GM13977 (cell line): Measurements from ENCODE around the gene TMEM147.

Experiments used
- DNase-seq: peaks from one replicate; pipeline ENCODE4 v3.0.0; 2012; ENCODE audit warnings: low spot score
- CTCF ChIP-seq: IDR thresholded peaks from 2 replicates; pipeline ENCODE4 v1.5.1; 2012; ENCODE audit warnings: mild to moderate bottlenecking, control low read depth; ENCODE audit not compliant: insufficient read depth; ENCODE audit errors: extremely low read depth, missing control alignments
- in situ Hi-C: fragments of 300-500 bp; cut with MboI; formaldehyde crosslinking; loops from one replicate; pipeline ENCODE4 v1.12.0; 2022; ENCODE audit warnings: low sequenced_read_pairs, low pct_unique_long_range_greater_than_20kb, mixed read lengths, inconsistent platforms; ENCODE audit not compliant: unreplicated experiment

The TMEM147 gene

DNA sequence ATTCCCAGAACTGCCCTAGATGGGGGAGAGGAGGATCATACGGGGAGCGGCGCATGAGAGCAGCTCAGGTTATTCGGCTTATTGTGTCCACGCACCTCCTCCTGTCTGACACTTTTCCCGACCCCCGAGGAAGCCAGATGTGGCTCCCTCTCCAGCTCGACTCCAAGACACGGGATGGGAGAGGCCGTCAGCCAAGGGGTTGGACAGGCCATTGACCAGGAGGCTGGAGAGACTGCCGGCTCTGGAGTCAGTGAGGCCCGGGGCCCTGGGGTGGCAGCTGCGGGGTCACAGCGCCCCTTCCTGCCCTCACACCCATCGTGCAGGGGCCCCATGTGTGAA lies 34.8 kb upstream of the TMEM147 start:
- in situ Hi-C loops = no loop called here
- no peak for DNase-seq
- TF ChIP-seq CTCF = no peak

- TF ChIP-seq CTCF = no peak
- no peak for DNase-seq
- in situ Hi-C loops = no loop called here
These were observed 34.1 kb upstream of the TMEM147 start for GRCh38 chr19:35511337-35511736.

GRCh38 chr19:35512831-35513627 lies 32.4 kb upstream of the TMEM147 start:
- DNase-seq = no peak
- in situ Hi-C loops = no loop called here
- no peak for TF ChIP-seq CTCF

DNA sequence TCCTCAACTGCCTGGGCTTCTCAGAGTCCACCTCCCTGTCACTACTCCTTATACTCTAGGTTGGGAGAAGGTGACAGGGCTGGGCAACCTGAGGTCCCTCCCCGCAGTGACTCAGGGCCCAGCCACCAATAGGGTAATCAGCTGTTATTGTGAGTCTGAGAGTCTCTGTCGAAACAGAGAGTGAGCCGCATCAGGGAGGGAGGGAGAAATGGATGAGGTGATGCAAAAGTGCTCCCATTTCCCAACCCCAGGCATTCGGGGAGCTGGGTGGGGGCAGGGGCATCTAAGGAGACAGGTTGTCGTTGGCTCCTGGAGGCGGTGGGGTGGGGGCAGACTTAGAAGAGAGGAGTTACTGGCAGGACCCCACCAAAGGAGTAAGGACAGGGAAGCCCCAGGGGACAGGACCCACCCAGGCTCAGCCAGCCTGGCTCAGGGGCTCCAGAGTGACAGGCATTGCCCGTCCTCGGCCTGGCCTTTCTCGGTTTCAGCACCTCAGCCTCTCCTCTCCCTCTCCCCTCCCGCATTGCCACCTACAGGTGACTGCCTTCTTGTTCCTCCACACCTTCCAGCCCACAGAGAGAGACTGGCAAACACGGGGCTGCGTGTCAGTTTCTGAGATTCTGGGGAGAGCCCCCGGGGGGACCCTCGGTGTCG lies 31.7 kb upstream of the TMEM147 start, which contains the start of gene DMKN:
Gene DMKN (minus strand): TSS at position 22 of the 654 bp plus-strand sequence. CDS start 174 bp downstream, outside the sequence.
- TF ChIP-seq CTCF = no peak
- no peak for DNase-seq
- in situ Hi-C loops = no loop called here

- no peak for TF ChIP-seq CTCF
- no peak for DNase-seq
- in situ Hi-C loops = no loop called here
These were observed 31.1 kb upstream of the TMEM147 start for GRCh38 chr19:35514282-35514809.

- TF ChIP-seq CTCF = no peak
- in situ Hi-C loops = no loop called here
These were observed 29.1 kb upstream of the TMEM147 start for GRCh38 chr19:35516310-35516709.

More at GRCh38 chr19:35516310-35516709, 29.1 kb upstream of the TMEM147 start:
- DNase-seq = no peak
